Upper lobe of right lung (tissue), 1 donor: ENCODE results near the gene B4GAT1. TPM values are rescaled to one million over a fixed set of nuclear protein-coding genes. Genes with fewer than 3 reads are reported as not detected.
"Not testable (repeated sequence)": the region's sequence is repeated elsewhere in the genome, so short reads cannot be mapped to it uniquely, and the experiment has no call there.

Source experiments
- ATAC-seq: fragments of 200-7000 bp; cut with Tn5 transposase; one replicate; pipeline ENCODE4 v1.9.1; 2020; ENCODE audit warnings: mild to moderate bottlenecking, moderate library complexity
- DNase-seq: peaks from one replicate; pipeline ENCODE4 v3.0.0-alpha.2; 2020
- H3K27ac ChIP-seq: fragments of 200-600 bp; one replicate; pipeline ENCODE4 v1.8.0; 2022
- H3K27me3 ChIP-seq: fragments of 200-600 bp; one replicate; pipeline ENCODE4 v1.8.0; 2022; ENCODE audit warnings: mild to moderate bottlenecking
- H3K36me3 ChIP-seq: fragments of 200-600 bp; one replicate; pipeline ENCODE4 v1.8.0; 2022
- H3K4me1 ChIP-seq: fragments of 200-600 bp; one replicate; pipeline ENCODE4 v1.8.0; 2022
- H3K4me3 ChIP-seq: fragments of 200-600 bp; one replicate; pipeline ENCODE4 v1.8.0; 2022; ENCODE audit warnings: mild to moderate bottlenecking
- H3K9me3 ChIP-seq: fragments of 200-600 bp; one replicate; pipeline ENCODE4 v1.8.0; 2022
- CTCF ChIP-seq: fragments of 200-600 bp; IDR thresholded peaks from one replicate; pipeline ENCODE4 v1.8.0; 2022; ENCODE audit warnings: antibody characterized with exemption
- intact Hi-C: fragments of 100-400 bp; cut with DNase I; formaldehyde crosslinking; loops from one replicate; pipeline ENCODE4 v1.11.0; 2022
- long read RNA-seq: library from polyadenylated mRNA; unstranded; transcript quantifications from one replicate; pipeline ENCODE4 v2.0.0, GENCODE V29; 2021
- total RNA-seq: library from RNA; stranded (reverse); fragmentation: NEBNext Ultra II Directional; extraction: Animal tissue kit (Norgen Biotek cat#: 25700); gene quantifications from one replicate; pipeline ENCODE4 v1.2.1, GENCODE V29; 2021
- donor health status: DM: no; HTN: yes; CAD: no; lungs with severe emphysema.

The B4GAT1 gene
- total RNA-seq = 27.4 TPM
- long read RNA-seq, transcript B4GAT1-201 (2 exons, 2,072 nt) = major isoform, 62 of 63 reads
- long read RNA-seq, partial matches to known transcripts = 1 of 63 reads
- long read RNA-seq, other reads (novel, unspliced or antisense) = 0 of 63 reads

- intact Hi-C loops = no loop called here
- Histone ChIP-seq H3K36me3 (peaks cover under 1% of the 10 kb centered on the region), H3K9me3 (no peaks in the 10 kb centered on the region), H3K27me3 (no peaks in the 10 kb centered on the region), H3K4me3 (peak within 1 kb of the TSS; percentile 96), H3K4me1 (peaks cover 30% of the 10 kb centered on the region), H3K27ac (peak within 1 kb of the TSS; percentile 87)
- DNase-seq (peak; percentile 88), ATAC-seq (peak; percentile 78)
- TF ChIP-seq CTCF = no peak
Observed at GRCh38 chr11:66347425-66348276, at the start of gene B4GAT1. Gene B4GAT1 (minus strand): TSS chr11:66347629. CDS start chr11:66347545, 84 bp downstream.

- TF ChIP-seq CTCF = no peak
- no peaks in the 10 kb centered on the region for H3K36me3 ChIP-seq
- DNase-seq = no peak
- H3K9me3 ChIP-seq = no peaks in the 10 kb centered on the region
- peaks cover 12% of the 10 kb centered on the region for H3K27me3 ChIP-seq
- H3K4me3 ChIP-seq = no peak overlapping the region
- H3K4me1 ChIP-seq = no peaks in the 10 kb centered on the region
- ATAC-seq = no peak
- no peak overlapping the region for H3K27ac ChIP-seq
- intact Hi-C loops = no loop called here
Observed at GRCh38 chr11:66393954-66394353, 46.5 kb upstream of the B4GAT1 start.

GRCh38 chr11:66391322-66391721 lies 43.9 kb upstream of the B4GAT1 start:
- DNase-seq (no peak), ATAC-seq (no peak)
- Histone ChIP-seq H3K4me3 (no peak overlapping the region), H3K27ac (no peak overlapping the region), H3K36me3 (no peaks in the 10 kb centered on the region), H3K27me3 (peaks cover 12% of the 10 kb centered on the region), H3K9me3 (no peaks in the 10 kb centered on the region), H3K4me1 (peaks cover 2% of the 10 kb centered on the region)
- TF ChIP-seq CTCF = no peak
- intact Hi-C loops = no loop called here

- no peak overlapping the region for H3K27ac ChIP-seq
- intact Hi-C loops = loop anchor here (10.0 kb wide), 1 partner anchor 74 kb away; the partner anchor contains the start of gene CD248
- peaks cover 6% of the 10 kb centered on the region for H3K4me1 ChIP-seq
- no peak overlapping the region for H3K4me3 ChIP-seq
- H3K9me3 ChIP-seq = no peaks in the 10 kb centered on the region
- TF ChIP-seq CTCF = peak; percentile 78
- peak; percentile 78 for DNase-seq
- peak; percentile 90 for ATAC-seq
- peaks cover 9% of the 10 kb centered on the region for H3K27me3 ChIP-seq
- no peaks in the 10 kb centered on the region for H3K36me3 ChIP-seq
Observed at GRCh38 chr11:66388780-66389386, 41.5 kb upstream of the B4GAT1 start.

- intact Hi-C loops = loop anchor here (10.0 kb wide), 1 partner anchor 72 kb away; the partner anchor contains the start of gene CD248
- Histone ChIP-seq H3K9me3 (no peaks in the 10 kb centered on the region), H3K27me3 (peaks cover 5% of the 10 kb centered on the region), H3K36me3 (no peaks in the 10 kb centered on the region), H3K27ac (no peak overlapping the region), H3K4me3 (peak overlapping the region; percentile 33), H3K4me1 (peaks cover 6% of the 10 kb centered on the region)
- ATAC-seq = peak; percentile 92
- DNase-seq = peak; percentile 90
- peak; percentile 96 for TF ChIP-seq CTCF
Observed at GRCh38 chr11:66386171-66387069, 39.0 kb upstream of the B4GAT1 start.

- H3K9me3 ChIP-seq, H3K27ac ChIP-seq, H3K36me3 ChIP-seq, DNase-seq, H3K4me3 ChIP-seq, H3K4me1 ChIP-seq, H3K27me3 ChIP-seq, ATAC-seq: not testable (repeated sequence)
- intact Hi-C loops = loop anchor here (10.0 kb wide), 1 partner anchor 70 kb away; the partner anchor contains the start of gene CD248
Observed at GRCh38 chr11:66384316-66384715, 36.9 kb upstream of the B4GAT1 start.

GRCh38 chr11:66380264-66380663 lies 32.8 kb upstream of the B4GAT1 start:
- H3K9me3 ChIP-seq, H3K27me3 ChIP-seq, ATAC-seq, H3K4me3 ChIP-seq, DNase-seq, H3K27ac ChIP-seq, H3K4me1 ChIP-seq, H3K36me3 ChIP-seq: not testable (repeated sequence)
- intact Hi-C loops = loop anchor here (10.0 kb wide), 1 partner anchor 65 kb away; the partner anchor contains the start of gene CD248
